Hematopoietic multipotent progenitor cell treated with erythropoietin and hydrocortisone succinate and interleukin-3 and kit ligand, for 6 days (in vitro differentiated cells): ENCODE data around the gene GATB.

ENCODE experiments used
- DNase-seq: peaks from one replicate; pipeline ENCODE4 v3.0.0-alpha.2; 2015

GATB gene

GRCh38 chr4:151692821-151693673 is 67.8 kb downstream of the GATB start:
- no peak for DNase-seq

- DNase-seq, result no peak
These were observed 68.4 kb downstream of the GATB start for GRCh38 chr4:151692443-151692782.

GRCh38 chr4:151691639-151692442 is 69.0 kb downstream of the GATB start:
- DNase-seq, result no peak

- DNase-seq, result no peak
These were observed 69.9 kb downstream of the GATB start for GRCh38 chr4:151690876-151691275.

- DNase-seq, result no peak
These were observed 70.5 kb downstream of the GATB start for GRCh38 chr4:151690164-151690870.

- no peak for DNase-seq
These were observed 71.4 kb downstream of the GATB start for GRCh38 chr4:151689211-151689991.

- no peak for DNase-seq
These were observed 72.1 kb downstream of the GATB start for GRCh38 chr4:151688785-151689043.

- DNase-seq, result no peak
These were observed 72.6 kb downstream of the GATB start for GRCh38 chr4:151688003-151688784.

GRCh38 chr4:151687021-151687640 is 73.7 kb downstream of the GATB start:
- no peak for DNase-seq

- DNase-seq, result no peak
These were observed 75.5 kb downstream of the GATB start for GRCh38 chr4:151685303-151685702.

GRCh38 chr4:151681085-151681484 is 79.7 kb downstream of the GATB start:
- no peak for DNase-seq

GRCh38 chr4:151679231-151679630 is 81.6 kb downstream of the GATB start:
- peak; percentile 55 for DNase-seq

GRCh38 chr4:151678048-151678872 is 82.5 kb downstream of the GATB start:
- no peak for DNase-seq

- no peak for DNase-seq
These were observed 83.6 kb downstream of the GATB start for GRCh38 chr4:151677193-151677592.

- DNase-seq, result no peak
These were observed 84.5 kb downstream of the GATB start for GRCh38 chr4:151676301-151676700.

GRCh38 chr4:151675411-151675971 is 85.3 kb downstream of the GATB start:
- no peak for DNase-seq

GRCh38 chr4:151674804-151675391 is 85.9 kb downstream of the GATB start:
- no peak for DNase-seq

- DNase-seq, result peak; percentile 84
These were observed 86.8 kb downstream of the GATB start for GRCh38 chr4:151673908-151674520.

GRCh38 chr4:151672996-151673395 is 87.8 kb downstream of the GATB start:
- no peak for DNase-seq
